Central memory CD8-positive, alpha-beta T cell (primary cell): ENCODE measurements around the gene TMEM52.

Experiments
- ATAC-seq: fragments of 150-1000 bp; cut with Tn5 transposase; replicated peaks from 2 replicates; pipeline ENCODE4 v1.10.0; 2022; ENCODE audit warnings: mild to moderate bottlenecking, moderate FRiP score, moderate number of reproducible peaks; ENCODE audit not compliant: poor library complexity, severe bottlenecking; ENCODE audit errors: extremely low read depth
- DNase-seq, 2 donors: peaks; one replicate each; pipeline ENCODE4 v3.0.0; 2021; ENCODE audit warnings: low spot score in 2 of 2
- H3K27ac Mint-ChIP-seq: one replicate; pipeline ENCODE4 v1.8.0; 2022; ENCODE audit warnings: low read depth, mild to moderate bottlenecking, moderate library complexity, mixed read lengths
- H3K27me3 Mint-ChIP-seq: one replicate; pipeline ENCODE4 v1.8.0; 2022; ENCODE audit warnings: mixed read lengths
- H3K36me3 Mint-ChIP-seq: one replicate; pipeline ENCODE4 v1.8.0; 2022; ENCODE audit warnings: mild to moderate bottlenecking, moderate library complexity, mixed read lengths; ENCODE audit not compliant: insufficient read depth
- H3K4me1 Mint-ChIP-seq: one replicate; pipeline ENCODE4 v1.8.0; 2022; ENCODE audit warnings: mixed read lengths
- H3K4me3 Mint-ChIP-seq: one replicate; pipeline ENCODE4 v1.8.0; 2022; ENCODE audit warnings: mild to moderate bottlenecking, moderate library complexity, mixed read lengths
- H3K9me3 Mint-ChIP-seq: one replicate; pipeline ENCODE4 v1.8.0; 2022; ENCODE audit warnings: mixed read lengths

Gene TMEM52

DNA sequence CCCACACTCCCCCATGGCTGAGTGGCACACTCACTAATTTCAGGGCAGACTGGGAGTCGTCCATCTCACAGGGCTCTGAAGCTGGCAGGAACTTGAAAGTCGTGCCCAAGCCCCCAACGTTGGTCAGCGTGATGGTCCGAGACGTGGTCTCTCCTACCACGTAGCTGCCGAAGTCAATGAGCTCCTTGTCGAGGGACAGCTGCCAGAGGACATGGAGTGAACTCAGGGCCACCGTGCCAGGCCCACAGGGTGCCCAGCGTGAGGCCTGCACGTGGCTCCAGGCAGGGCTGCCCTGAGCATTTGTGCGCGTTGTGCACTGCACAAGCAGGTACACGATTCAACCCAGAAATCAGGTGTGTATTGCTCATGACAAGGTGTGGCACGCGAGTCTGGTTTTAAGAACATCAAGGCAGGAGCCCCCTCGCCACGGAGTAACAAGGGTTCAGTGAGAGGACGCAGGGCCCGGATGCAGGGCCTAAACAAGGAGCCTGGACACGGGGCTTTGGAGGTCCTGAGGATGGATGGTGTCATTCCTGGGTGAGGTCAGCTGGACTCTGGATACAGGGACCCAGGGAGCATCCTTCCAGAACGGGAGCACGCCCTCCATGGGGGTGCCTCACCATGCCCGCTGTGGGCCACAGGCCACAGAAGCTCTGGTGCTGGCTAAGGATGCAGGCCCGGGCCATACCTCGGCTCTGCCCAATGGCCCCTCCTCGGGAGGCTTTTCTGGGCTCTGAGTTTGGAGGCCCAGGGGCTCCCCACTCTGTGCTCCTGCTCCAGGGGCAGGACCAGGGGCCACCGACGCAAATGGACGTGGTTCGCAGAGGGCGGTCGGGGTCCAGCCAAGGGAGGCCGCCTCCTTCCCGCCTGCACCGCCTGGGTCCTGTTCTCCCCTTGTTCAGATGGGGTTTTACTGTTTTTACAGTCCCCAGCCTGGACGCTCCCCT is 37.8 kb upstream of the TMEM52 start:
- Mint-ChIP-seq H3K27ac (no peak overlapping the region), H3K4me1 (peaks cover 6% of the 10 kb centered on the region), H3K27me3 (peaks cover 41% of the 10 kb centered on the region), H3K4me3 (no peak overlapping the region), H3K36me3 (peaks cover 3% of the 10 kb centered on the region), H3K9me3 (peaks cover 5% of the 10 kb centered on the region)
- DNase-seq (no peak), ATAC-seq (no peak)

- Mint-ChIP-seq H3K4me3 (no peak overlapping the region), H3K27me3 (peaks cover 41% of the 10 kb centered on the region), H3K9me3 (peaks cover 5% of the 10 kb centered on the region), H3K36me3 (peaks cover 3% of the 10 kb centered on the region), H3K27ac (no peak overlapping the region), H3K4me1 (peaks cover 6% of the 10 kb centered on the region)
- ATAC-seq (no peak), DNase-seq (no peak)
Measured at GRCh38 chr1:1956101-1956500, 37.0 kb upstream of the TMEM52 start.

- Mint-ChIP-seq H3K9me3 (peaks cover 5% of the 10 kb centered on the region), H3K4me3 (no peak overlapping the region), H3K4me1 (peaks cover 6% of the 10 kb centered on the region), H3K27me3 (peaks cover 41% of the 10 kb centered on the region), H3K27ac (no peak overlapping the region), H3K36me3 (peaks cover 3% of the 10 kb centered on the region)
- ATAC-seq, result no peak
- DNase-seq, result no peak
Measured at GRCh38 chr1:1955621-1956094, 36.6 kb upstream of the TMEM52 start.

GRCh38 chr1:1954831-1955441 is 35.9 kb upstream of the TMEM52 start:
- Mint-ChIP-seq H3K4me3 (peak overlapping the region; percentile 11), H3K9me3 (peaks cover 5% of the 10 kb centered on the region)
- no peak for ATAC-seq

GRCh38 chr1:1954015-1954414 is 34.9 kb upstream of the TMEM52 start:
- Mint-ChIP-seq H3K4me1 (peaks cover 6% of the 10 kb centered on the region), H3K4me3 (no peak overlapping the region), H3K36me3 (peaks cover 3% of the 10 kb centered on the region), H3K9me3 (peaks cover 5% of the 10 kb centered on the region), H3K27me3 (peaks cover 41% of the 10 kb centered on the region), H3K27ac (no peak overlapping the region)
- ATAC-seq, result no peak
- DNase-seq, result no peak

More at GRCh38 chr1:1954831-1955441, 35.9 kb upstream of the TMEM52 start:
- Mint-ChIP-seq H3K27ac (peak overlapping the region; percentile 84), H3K36me3 (peaks cover 3% of the 10 kb centered on the region), H3K27me3 (peaks cover 41% of the 10 kb centered on the region), H3K4me1 (peaks cover 6% of the 10 kb centered on the region)
- no peak for DNase-seq

DNA sequence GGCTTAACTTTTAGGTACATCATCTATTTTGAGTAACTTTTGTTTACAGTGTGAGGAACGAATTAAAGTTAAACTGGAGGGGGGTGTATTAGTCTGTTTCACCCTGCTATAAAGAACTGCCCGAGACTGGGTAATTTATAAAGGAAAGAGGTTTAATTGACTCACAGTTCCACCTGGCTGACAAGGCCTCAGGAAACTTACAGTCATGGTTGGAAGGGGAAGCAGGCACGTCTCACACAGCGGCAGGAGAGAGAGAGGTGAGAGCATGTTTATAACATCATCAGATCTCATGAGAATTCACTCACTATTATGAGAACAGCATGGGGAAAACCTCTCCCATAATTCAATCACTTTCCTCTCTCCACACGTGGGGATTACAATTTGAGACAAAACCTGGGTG is 31.9 kb upstream of the TMEM52 start:
- Mint-ChIP-seq H3K36me3 (peaks cover 3% of the 10 kb centered on the region), H3K9me3 (peaks cover 5% of the 10 kb centered on the region)

GRCh38 chr1:1948783-1949182 is 29.7 kb upstream of the TMEM52 start:
- DNase-seq (no peak), ATAC-seq (no peak)
- no peak overlapping the region for H3K27ac Mint-ChIP-seq
- no peak overlapping the region for H3K4me3 Mint-ChIP-seq
- H3K4me1 Mint-ChIP-seq, result peaks cover 4% of the 10 kb centered on the region
- H3K36me3 Mint-ChIP-seq, result no peaks in the 10 kb centered on the region
- H3K9me3 Mint-ChIP-seq, result no peaks in the 10 kb centered on the region
- H3K27me3 Mint-ChIP-seq, result peaks cover 31% of the 10 kb centered on the region

More for the DNA sequence above, 31.9 kb upstream of the TMEM52 start:
- no peak for DNase-seq
- Mint-ChIP-seq H3K4me3 (no peak overlapping the region), H3K27me3 (peaks cover 31% of the 10 kb centered on the region), H3K27ac (no peak overlapping the region), H3K4me1 (peaks cover 6% of the 10 kb centered on the region)
- ATAC-seq, result no peak

DNA sequence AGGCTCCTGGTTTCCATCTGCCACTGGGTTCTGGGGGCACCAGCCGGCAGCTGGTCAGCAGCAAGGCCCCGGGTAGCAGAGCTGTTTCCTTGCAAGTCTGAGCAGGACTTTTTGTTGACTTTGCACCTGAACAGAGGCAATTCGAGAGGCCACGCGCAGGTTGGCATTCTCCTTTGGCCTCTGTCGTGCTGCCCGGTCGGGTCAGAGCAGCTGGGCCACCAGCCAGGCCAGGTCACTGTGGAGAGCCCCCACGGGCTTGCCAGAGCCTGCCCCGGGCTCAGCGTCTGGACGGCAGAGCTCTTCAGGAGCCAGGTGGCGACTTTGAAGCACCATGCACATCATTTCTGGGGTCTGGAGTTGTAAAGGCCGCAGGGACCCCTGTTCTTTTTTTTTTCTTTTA is 28.4 kb upstream of the TMEM52 start:
- H3K27ac Mint-ChIP-seq, result no peak overlapping the region
- no peaks in the 10 kb centered on the region for H3K36me3 Mint-ChIP-seq
- peaks cover 6% of the 10 kb centered on the region for H3K4me1 Mint-ChIP-seq
- no peak for ATAC-seq
- no peak for DNase-seq
- peaks cover 31% of the 10 kb centered on the region for H3K27me3 Mint-ChIP-seq
- no peaks in the 10 kb centered on the region for H3K9me3 Mint-ChIP-seq
- H3K4me3 Mint-ChIP-seq, result no peak overlapping the region

- peaks cover 6% of the 10 kb centered on the region for H3K4me1 Mint-ChIP-seq
- H3K36me3 Mint-ChIP-seq, result no peaks in the 10 kb centered on the region
- ATAC-seq (no peak), DNase-seq (no peak)
- no peak overlapping the region for H3K27ac Mint-ChIP-seq
- no peak overlapping the region for H3K4me3 Mint-ChIP-seq
- peaks cover 25% of the 10 kb centered on the region for H3K27me3 Mint-ChIP-seq
- H3K9me3 Mint-ChIP-seq, result no peaks in the 10 kb centered on the region
Measured at GRCh38 chr1:1946540-1946939, 27.5 kb upstream of the TMEM52 start.

- no peaks in the 10 kb centered on the region for H3K36me3 Mint-ChIP-seq
- ATAC-seq (no peak), DNase-seq (no peak)
- no peak overlapping the region for H3K27ac Mint-ChIP-seq
- H3K4me1 Mint-ChIP-seq, result peaks cover 6% of the 10 kb centered on the region
- peaks cover 18% of the 10 kb centered on the region for H3K27me3 Mint-ChIP-seq
- no peaks in the 10 kb centered on the region for H3K9me3 Mint-ChIP-seq
- no peak overlapping the region for H3K4me3 Mint-ChIP-seq
Measured at GRCh38 chr1:1945782-1946393, 26.8 kb upstream of the TMEM52 start.

- peak; percentile 82 for ATAC-seq
- DNase-seq, result no peak
- Mint-ChIP-seq H3K4me3 (peak overlapping the region; percentile 33), H3K4me1 (peaks cover 6% of the 10 kb centered on the region), H3K36me3 (no peaks in the 10 kb centered on the region), H3K9me3 (no peaks in the 10 kb centered on the region), H3K27me3 (no peaks in the 10 kb centered on the region), H3K27ac (no peak overlapping the region)
Measured at GRCh38 chr1:1943834-1944570, 24.9 kb upstream of the TMEM52 start.
